NCI-H128 (cell line): ENCODE results near the gene TACC2.

Source experiments
- DNase-seq: peaks from one replicate; lab custom pipeline; 2025; ENCODE audit not compliant: unreplicated experiment; lab: John Stamatoyannopoulos, UW

The TACC2 gene

GRCh38 chr10:122241836-122242235 lies 252.9 kb downstream of the TACC2 start:
- no peak for DNase-seq

DNA sequence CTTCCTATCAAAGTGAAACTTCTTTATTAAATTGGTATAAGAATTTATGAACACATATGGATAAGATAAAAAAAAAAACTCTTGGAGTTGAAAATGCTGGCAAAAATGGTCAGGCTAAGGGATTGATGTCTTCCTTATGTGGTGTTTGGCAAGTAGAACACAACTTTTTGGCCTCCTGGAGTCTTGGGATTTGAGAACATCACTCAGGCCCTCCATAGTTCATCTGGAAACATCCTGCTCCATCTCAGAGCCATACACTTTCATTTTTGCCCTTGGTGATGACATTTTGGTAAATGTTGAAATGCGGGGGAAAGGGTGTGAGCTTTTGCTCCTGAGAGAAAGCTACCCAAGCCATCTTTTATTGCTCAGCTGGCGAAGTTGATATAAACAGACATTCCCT lies 254.6 kb downstream of the TACC2 start:
- no peak for DNase-seq

GRCh38 chr10:122244001-122244975 lies 255.3 kb downstream of the TACC2 start:
- no peak for DNase-seq

- no peak for DNase-seq
These were observed 256.2 kb downstream of the TACC2 start for GRCh38 chr10:122245136-122245535.

GRCh38 chr10:122245897-122246296 lies 256.9 kb downstream of the TACC2 start:
- DNase-seq, result no peak

DNA sequence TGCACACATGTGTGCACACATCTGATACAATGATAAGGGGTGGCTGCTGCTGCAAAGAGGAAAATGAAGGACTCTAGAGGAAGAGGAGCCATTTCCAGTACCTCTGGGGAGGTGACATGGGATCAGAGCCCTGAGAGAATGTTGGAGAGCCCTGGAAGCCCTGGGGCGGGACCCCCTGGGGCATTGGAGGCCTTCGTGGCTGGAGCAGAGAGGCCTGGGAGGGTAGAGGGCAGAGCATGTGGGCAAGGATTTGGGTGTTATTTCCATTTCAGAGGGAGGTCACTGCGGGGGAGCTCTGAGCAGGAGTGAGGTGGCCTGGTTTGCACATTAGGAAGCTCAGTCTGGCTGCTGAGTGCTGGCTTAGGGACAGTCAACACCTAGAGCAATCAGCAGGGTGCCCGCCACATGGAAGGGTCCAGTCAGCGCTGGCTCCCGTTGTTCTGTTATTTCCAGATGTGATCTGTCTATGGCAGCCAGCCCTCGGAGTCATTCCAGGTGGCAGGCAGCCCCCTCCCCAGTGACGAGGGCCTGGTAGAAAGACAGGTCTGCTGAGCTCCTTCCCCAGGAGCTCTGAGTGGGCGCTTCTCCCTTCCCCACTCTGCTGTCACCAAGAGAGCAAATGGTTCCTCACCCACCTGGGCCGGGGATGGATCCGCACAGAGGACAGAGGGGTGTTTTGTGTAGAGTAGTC lies 258.0 kb downstream of the TACC2 start:
- no peak for DNase-seq

- no peak for DNase-seq
These were observed 259.7 kb downstream of the TACC2 start for GRCh38 chr10:122248356-122249302.

DNA sequence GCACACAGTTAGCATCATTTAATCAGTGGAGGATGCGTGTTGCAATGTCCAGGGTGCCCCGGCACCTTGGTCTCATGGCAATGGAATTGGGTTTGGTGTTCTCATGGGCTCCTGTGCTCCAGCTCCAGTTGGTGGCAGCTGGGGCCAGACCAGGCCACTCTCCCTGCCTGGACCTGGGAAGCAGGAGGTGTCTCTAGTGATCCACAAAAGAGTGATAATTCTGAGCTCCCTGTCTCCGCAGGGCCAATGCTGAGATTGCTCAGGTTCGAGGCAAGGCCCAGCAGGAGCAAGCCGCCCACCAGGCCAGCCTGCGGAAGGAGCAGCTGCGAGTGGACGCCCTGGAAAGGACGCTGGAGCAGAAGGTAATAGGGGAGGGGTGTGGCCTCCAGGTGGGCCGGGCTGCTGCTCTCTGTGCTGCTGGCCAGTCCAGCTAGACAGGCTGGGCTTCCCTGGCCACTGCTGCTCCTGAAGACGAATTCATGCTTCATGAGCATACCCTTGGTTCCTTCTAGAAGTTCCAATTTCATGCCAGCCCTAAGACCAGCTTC lies 260.4 kb downstream of the TACC2 start:
- DNase-seq, result no peak

DNA sequence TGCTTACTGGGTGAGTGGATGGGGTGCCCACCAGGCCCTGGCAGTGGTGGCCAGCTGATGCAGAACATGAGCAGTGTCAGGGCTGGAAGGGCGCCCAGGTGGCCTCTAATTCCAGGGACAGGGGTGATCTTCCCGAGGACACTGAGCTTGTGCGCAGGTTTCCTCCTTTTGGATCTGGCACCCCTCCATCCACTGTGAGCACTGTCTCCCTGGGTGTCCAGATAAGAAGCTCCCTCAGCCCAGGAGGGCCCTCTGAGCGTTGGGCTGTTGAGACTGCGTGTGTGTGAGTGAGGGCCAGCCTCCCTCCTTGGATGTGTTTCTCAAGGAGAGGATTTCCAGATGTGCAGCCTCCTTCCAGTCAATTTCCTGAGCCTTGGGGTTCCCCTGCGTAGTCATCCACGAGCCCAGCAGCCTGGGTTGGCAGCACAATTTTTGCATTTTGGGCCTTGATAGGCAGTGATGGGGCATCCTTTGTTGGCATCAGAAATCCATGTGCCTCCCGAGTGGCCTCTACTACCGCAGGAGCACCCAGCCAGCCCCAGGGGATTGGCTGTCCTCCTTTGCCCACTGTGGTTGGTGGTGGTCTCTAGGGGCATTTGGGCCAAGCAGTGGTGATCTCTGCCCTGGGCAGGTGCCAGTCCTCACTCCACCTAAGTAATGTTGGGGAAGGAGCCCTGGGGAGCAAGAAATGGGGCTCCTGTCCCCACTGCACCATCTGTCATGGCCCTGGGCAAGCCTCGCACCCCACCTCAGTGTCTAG lies 261.2 kb downstream of the TACC2 start:
- DNase-seq, result no peak

GRCh38 chr10:122251459-122252255 lies 262.7 kb downstream of the TACC2 start:
- DNase-seq, result no peak

DNA sequence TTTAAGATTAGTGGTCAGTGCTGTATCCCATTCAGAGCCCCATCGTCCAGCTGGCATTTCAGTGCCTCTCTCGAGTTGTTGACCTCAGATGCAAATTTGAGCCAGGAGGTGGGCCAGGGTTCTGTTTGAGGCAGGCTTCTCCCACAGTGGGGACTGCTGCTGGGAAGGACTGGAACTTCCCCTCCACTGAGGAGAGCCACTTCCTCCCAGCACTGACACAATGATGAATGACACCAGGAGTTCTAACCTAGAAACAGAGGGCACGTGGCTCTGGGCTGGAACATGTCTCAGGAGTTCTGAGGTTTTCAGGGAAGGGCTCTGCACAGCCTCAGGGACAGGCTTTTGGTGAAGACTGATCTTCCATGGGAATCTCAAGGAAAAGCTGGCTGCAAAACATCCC lies 263.8 kb downstream of the TACC2 start:
- DNase-seq, result no peak

DNA sequence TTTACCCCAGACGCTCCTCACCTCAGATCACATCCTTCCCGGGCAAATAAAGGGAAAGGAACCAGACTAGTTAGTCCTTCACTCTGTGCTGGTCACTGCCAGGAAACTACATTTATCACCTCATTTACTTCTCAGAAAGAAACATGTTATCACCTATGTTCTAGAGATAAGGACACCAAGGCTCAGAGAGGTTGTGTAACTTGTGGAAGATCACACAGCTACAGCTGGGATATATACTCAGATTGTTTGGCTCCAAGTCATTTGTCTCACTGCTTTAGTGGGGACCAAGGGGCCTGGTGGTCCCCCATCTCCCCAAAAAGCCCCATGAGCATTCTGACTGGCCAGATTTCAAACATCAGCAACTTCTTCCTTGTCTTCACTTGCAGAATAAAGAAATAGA lies 264.6 kb downstream of the TACC2 start:
- no peak for DNase-seq

DNA sequence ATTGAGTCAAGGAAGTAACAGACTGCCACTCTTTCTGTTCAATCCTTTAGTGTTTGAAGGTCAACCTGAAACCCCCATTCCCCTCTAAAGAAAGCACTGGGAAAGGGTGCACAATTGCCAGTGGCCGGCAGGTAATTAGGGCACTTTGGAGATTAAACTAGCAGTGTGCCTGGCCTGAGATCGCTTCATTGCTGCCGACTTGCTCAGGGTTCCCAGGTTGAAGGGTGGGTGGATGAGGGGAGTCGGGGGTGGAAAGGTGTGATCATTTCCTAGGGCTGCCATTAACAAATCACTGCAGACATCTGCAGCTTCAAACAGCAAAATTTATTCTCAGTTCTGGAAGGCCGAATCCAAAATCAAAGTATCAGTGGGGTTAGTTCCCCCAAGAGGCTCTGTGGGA lies 265.9 kb downstream of the TACC2 start:
- DNase-seq, result no peak

DNA sequence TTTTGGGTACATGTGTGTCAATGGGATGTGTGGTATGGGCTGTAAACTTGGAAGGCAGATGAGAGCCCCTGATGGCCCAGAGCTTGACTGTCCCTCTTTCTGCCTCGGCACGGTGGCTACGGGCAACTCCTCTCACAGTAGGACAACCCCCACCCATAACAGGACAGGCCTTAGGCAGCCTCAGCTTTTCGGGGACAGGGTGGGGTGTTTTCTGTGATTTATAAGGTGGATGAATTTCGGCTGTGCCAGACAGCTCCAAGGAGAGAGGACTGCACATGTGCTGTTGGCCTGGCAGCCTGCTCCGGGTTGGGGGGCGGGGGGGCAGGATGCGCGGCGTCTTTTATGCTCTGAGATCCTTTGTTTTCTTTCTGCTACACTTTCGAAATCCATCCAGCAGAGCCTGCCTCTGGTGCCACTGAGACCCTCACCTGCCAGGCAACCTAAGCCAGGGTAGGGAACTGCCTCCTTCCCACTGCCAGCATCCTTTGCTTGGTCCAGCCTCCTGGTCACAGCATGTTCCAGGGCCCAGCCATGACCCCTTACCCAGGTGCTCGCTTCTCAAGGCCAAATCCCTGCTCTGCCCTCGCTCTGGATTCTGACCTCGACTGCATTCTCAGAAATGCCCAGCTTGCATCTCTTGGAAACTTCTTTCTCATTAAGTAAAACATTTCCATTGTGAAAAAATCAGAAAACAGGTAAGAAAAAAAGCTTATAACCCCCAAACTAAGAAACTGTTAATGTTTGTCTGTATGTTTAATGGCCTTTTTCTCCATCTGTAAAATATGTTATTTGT lies 266.7 kb downstream of the TACC2 start:
- no peak for DNase-seq

- no peak for DNase-seq
These were observed 268.1 kb downstream of the TACC2 start for GRCh38 chr10:122257041-122257440.

GRCh38 chr10:122258136-122259074 lies 269.4 kb downstream of the TACC2 start:
- no peak for DNase-seq

DNA sequence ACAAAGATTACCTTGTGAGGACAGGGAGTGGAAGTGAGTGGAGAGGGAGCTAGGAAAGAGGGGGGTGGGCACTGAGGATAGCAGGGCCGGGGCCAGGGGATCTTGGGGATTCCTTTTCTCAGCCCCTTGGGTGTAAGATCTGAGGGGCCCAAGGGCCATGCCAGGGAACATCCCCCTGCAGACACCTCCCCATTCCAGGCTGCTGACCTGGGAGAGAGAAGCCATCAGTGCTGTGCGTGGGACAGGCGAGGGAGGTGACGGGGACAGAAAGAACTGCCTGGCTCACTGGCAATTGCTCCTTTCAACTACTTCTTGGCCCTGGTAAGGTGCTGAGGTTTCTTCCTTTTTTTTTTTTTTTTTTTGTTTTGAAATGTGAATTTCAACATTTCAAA lies 270.1 kb downstream of the TACC2 start:
- DNase-seq, result no peak
